SHP77 treated with DMSO at 0.1 percent for 48 hours (cell line): ENCODE data around the gene RECQL5.

Experiments
- DNase-seq: peaks from one replicate; lab custom pipeline; 2025; lab: John Stamatoyannopoulos, UW

The RECQL5 gene

GRCh38 chr17:75633486-75634375, 33.2 kb downstream of the RECQL5 start:
- peak; percentile 85 for DNase-seq

GRCh38 chr17:75632863-75633485, 34.0 kb downstream of the RECQL5 start, which contains the start of gene SMIM5:
Gene SMIM5 (plus strand): TSS chr17:75633434. CDS start chr17:75640202, 6,768 bp downstream.
- DNase-seq, result peak; percentile 50

- no peak for DNase-seq
Measured at GRCh38 chr17:75632428-75632827, 34.5 kb downstream of the RECQL5 start.

- DNase-seq, result no peak
Measured at GRCh38 chr17:75631353-75631752, 35.6 kb downstream of the RECQL5 start.

- no peak for DNase-seq
Measured at GRCh38 chr17:75630071-75630917, 36.7 kb downstream of the RECQL5 start.

GRCh38 chr17:75629157-75629556, 37.8 kb downstream of the RECQL5 start:
- DNase-seq, result no peak

GRCh38 chr17:75628425-75628824, 38.5 kb downstream of the RECQL5 start:
- DNase-seq, result no peak

GRCh38 chr17:75627094-75627493, 39.9 kb downstream of the RECQL5 start:
- DNase-seq, result no peak

GRCh38 chr17:75626496-75627038, 40.4 kb downstream of the RECQL5 start:
- DNase-seq, result no peak

GRCh38 chr17:75625813-75626486, 41.0 kb downstream of the RECQL5 start:
- no peak for DNase-seq

- no peak for DNase-seq
Measured at GRCh38 chr17:75624714-75625345, 42.1 kb downstream of the RECQL5 start.

GRCh38 chr17:75624021-75624420, 42.9 kb downstream of the RECQL5 start:
- no peak for DNase-seq

GRCh38 chr17:75623386-75623785, 43.6 kb downstream of the RECQL5 start:
- DNase-seq, result no peak

- no peak for DNase-seq
Measured at GRCh38 chr17:75622771-75623273, 44.1 kb downstream of the RECQL5 start.

GRCh38 chr17:75622076-75622475, 44.9 kb downstream of the RECQL5 start:
- DNase-seq, result no peak

GRCh38 chr17:75621489-75621888, 45.5 kb downstream of the RECQL5 start:
- no peak for DNase-seq

GRCh38 chr17:75619506-75620431, 47.2 kb downstream of the RECQL5 start:
- DNase-seq, result peak; percentile 66

- DNase-seq, result no peak
Measured at GRCh38 chr17:75617675-75618074, 49.3 kb downstream of the RECQL5 start.

- no peak for DNase-seq
Measured at GRCh38 chr17:75617218-75617617, 49.7 kb downstream of the RECQL5 start.
